AG04449 (cell line): Measurements from ENCODE around the gene POLR2L.
A peak's percentile ranks its signal among the peaks of the same experiment; 100 is the strongest.

Source experiments
- CTCF ChIA-PET: fragments of 350-600 bp; formaldehyde crosslinking; extraction: SDS; loops from one replicate; lab custom pipeline; 2021; ENCODE audit warnings: antibody characterized with exemption; lab: Yijun Ruan, JAX
- POLR2A ChIA-PET: fragments of 400-600, 350-600 bp; formaldehyde crosslinking; extraction: SDS; loops from one replicate; lab custom pipeline; 2020; ENCODE audit warnings: antibody characterized with exemption, inconsistent platforms; lab: Yijun Ruan, JAX
- DNase-seq: peaks from one replicate; pipeline ENCODE4 v3.0.0-alpha.2; 2010; ENCODE audit warnings: low read depth, low spot score
- H3K4me3 ChIP-seq: 2 replicates; pipeline ENCODE4 v1.5.1; 2011; ENCODE audit warnings: low read depth, mild to moderate bottlenecking, control low read depth, low read length
- CTCF ChIP-seq: IDR thresholded peaks from one replicate; pipeline ENCODE4 v1.5.1; 2011; ENCODE audit warnings: mild to moderate bottlenecking, moderate library complexity, low read length, control low read depth, inconsistent platforms; ENCODE audit not compliant: insufficient read depth; ENCODE audit errors: missing control alignments

The POLR2L gene

DNA sequence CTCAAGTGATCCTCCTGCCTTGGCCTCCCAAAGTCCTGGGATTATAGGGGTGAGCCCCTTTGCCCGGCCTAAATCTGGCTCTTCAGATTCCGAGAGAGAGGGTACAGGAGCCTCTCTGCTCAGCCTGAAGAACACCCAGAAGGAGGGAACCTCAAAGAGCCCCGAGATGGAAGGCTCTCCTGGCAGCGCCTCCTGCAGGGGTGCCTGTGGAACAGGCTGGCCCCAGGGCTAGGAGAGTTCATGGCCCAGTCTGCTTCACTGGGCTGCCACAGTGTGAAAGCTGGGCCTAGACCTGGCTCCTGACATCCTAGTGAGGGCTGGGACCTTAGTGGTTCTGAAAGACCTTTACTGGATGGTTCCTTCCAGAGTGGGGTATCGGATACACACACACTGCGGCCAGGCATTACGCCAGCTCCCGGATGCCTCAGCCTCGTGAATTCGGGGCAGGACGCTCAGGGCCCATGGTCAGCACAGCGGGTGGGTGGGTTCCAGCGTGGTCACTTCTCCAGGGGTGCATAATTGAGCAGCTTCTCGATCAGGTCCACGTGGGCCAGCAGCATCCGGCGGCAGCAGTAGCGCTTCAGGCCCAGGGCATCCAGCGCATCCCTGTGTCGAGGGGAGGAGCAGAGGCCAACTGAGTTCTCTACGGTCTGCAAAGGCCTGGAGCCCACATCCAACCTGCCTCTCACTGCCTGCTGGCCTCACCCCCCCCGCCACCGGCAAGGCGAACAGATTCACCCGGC lies 2.3 kb downstream of the POLR2L start:
- ChIA-PET POLR2A (interaction anchor here (1.0 to 2.9 kb wide), 2 partner anchors 10 to 20 kb away, joined by 3 to 12 read pairs; partner anchors contain the start of gene PNPLA2), CTCF (interaction anchor here (1.8 kb wide), 1 partner anchor 9 kb away, joined by 7 read pairs; no protein-coding TSS in a partner anchor)
- TF ChIP-seq CTCF = peak; percentile 35
- no peak for DNase-seq
- H3K4me3 ChIP-seq = peak overlapping the region; percentile 86

GRCh38 chr11:839280-839623 lies 3.1 kb downstream of the POLR2L start:
- no peak for TF ChIP-seq CTCF
- DNase-seq = no peak
- no peak overlapping the region for H3K4me3 ChIP-seq
- CTCF ChIA-PET = interaction anchor here (1.8 kb wide), 1 partner anchor 8 kb away, joined by 7 read pairs; no protein-coding TSS in a partner anchor
- POLR2A ChIA-PET = interaction anchor here (2.9 kb wide), 1 partner anchor 20 kb away, joined by 12 read pairs; the partner anchor contains the start of gene PNPLA2

DNA sequence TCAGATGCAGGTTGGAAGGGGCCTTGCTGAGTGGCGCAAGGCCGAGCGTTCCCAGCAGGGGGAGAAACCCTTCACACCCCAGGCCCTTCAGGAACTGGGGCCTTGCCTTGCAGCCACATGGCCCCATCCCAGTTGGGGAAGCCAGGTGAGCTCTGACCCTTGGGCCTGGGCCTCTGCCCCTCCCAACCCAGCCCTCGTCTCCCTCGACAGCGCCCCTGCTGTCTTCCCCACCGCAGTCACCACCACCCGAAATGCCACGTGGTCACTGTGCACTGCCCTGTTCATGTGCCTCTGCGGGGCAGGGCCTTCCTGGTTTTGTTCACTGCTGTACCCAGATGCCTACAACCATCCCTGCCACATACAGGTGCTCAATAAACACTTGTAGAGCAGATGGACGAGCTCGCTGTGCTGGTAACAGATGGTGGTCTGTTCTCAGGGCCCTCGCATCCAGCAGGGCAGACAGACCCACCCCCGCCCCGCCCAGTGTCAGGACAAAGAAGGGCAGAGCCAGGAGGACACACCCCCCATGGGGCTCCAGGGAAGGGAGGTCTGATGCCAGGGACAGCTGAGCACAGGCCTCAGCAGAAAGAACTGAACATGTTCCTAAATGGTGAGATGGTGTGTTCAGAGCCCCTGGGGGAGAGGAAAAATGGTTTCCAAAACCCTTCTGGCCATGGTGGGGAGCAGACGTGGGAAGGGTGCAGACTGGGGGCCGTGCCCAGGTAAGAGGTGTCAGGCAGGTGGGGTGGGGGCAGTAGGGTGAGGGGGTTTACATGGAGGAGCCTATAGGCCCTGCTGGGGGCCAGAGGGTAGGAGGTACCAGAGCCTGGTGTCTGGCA lies 3.7 kb downstream of the POLR2L start:
- no peak for DNase-seq
- ChIA-PET POLR2A (interaction anchor here (0.7 to 2.9 kb wide), 2 partner anchors 19 to 20 kb away, joined by 4 to 12 read pairs; partner anchors contain the start of gene PNPLA2), CTCF (interaction anchor here (0.9 kb wide), 1 partner anchor 27 kb away, joined by 3 read pairs; no protein-coding TSS in a partner anchor)
- peak; percentile 42 for TF ChIP-seq CTCF
- no peak overlapping the region; the same call in 1 of the 2 replicates for H3K4me3 ChIP-seq

GRCh38 chr11:837990-838307 lies 4.4 kb downstream of the POLR2L start:
- POLR2A ChIA-PET = interaction anchor here (0.7 kb wide), 1 partner anchor 19 kb away, joined by 4 read pairs; the partner anchor contains the start of gene PNPLA2
- no peak for DNase-seq
- no peak for TF ChIP-seq CTCF
- no peak overlapping the region for H3K4me3 ChIP-seq
- CTCF ChIA-PET = interaction anchor here (0.9 kb wide), 1 partner anchor 26 kb away, joined by 3 read pairs; no protein-coding TSS in a partner anchor

DNA sequence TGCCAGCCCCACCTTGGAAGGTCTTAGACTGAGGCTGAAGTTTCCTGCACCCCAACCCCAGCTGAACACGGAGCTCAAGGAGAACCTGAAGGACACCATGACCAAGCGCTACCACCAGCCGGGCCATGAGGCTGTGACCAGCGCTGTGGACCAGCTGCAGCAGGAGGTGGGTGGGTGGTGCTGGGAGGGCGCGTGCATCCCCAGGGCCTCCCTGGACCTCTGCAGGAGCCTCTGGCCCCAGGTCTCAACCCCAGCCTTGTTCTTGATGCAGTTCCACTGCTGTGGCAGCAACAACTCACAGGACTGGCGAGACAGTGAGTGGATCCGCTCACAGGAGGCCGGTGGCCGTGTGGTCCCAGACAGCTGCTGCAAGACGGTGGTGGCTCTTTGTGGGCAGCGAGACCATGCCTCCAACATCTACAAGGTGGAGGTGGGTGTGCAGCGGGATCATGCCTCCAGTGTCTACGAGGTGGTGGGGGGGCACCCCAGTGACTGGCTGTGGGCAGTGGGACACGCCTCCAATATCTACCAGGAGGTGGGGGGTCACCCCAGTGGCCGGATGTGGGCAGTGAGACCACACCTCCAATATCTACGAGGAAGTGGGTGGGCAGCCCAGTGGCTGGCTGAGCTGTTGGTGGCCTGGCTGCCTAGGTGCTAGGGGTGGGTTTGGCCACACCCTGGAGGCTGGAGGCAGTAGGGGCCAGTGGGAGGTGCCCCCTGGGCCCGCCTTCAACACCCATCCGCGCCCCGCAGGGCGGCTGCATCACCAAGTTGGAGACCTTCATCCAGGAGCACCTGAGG lies 4.9 kb downstream of the POLR2L start:
- ChIA-PET CTCF (no interaction called here), POLR2A (interaction anchor here (1.2 kb wide), 1 partner anchor 18 kb away, joined by 6 read pairs; the partner anchor contains the start of gene PNPLA2)
- no peak overlapping the region for H3K4me3 ChIP-seq
- TF ChIP-seq CTCF = no peak
- DNase-seq = no peak
